Stimulated activated CD4-positive, alpha-beta T cell treated with anti-CD3 and anti-CD28 coated beads, Interleukin-4, amount 100 ng/mL, for 48 hours (primary cell): Measurements from ENCODE around the gene ADAMTS17.

Experiments
- DNase-seq, 2 donors: peaks; one replicate each; pipeline ENCODE4 v3.0.0-alpha.2; 2020; ENCODE audit warnings: low read depth in 2 of 2

ADAMTS17 gene

DNA sequence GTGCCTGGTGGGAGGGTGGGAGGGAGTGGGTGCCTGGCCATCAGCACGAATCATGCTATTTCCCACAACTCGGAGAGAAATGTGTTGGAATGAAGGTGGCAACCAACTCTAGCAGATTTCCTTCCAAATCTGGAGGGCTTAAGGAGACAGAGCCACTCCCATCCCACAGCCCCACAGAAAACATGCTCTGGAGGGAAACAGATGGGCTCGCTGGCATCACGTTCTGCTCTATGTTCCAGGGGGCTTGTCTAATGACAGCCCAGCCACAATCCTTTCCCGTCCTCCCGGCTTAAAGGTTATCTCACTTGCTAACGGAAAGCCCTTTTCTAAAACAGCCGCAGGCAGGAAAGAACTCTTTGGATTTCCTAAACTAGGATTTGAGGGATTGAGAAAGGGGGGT lies 65.3 kb downstream of the ADAMTS17 start:
- no peak for DNase-seq

DNA sequence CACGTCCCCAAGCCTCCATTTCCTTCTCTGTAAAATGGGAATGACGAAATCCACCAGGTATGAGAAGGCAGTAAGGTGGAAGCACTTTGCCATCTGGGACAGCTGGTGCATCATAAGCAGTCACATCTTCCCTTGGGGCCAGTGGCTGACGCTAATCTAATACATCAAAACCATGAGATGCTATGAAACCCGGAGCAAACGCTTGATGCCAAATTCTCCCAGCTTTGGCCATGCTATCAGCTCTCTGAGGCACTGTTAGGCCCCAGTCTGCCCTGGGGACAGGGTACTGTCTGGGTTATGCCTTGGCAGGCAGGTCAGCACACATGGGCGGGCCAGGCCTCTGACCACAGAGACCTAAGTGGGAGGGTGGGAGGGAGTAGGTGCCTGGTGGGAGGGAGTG lies 66.1 kb downstream of the ADAMTS17 start:
- no peak for DNase-seq

DNA sequence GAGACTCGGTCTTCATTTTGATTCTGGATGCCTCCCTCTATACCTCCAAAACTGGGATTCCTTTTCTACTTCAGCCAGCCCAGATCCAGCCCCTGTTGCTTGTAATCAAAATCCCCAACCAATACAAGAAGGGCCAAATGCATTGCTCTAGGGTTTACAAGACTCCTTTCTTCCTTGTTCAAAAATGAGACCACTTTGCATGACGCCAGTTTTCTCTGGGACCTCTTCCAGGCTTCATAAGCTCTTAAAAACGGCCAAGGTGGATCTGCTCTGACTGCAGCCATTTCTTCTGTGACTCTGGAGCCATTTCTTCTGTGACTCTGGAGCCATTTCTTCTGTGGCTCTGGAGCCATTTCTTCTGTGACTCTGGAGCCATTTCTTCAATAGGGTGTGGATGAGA lies 71.9 kb downstream of the ADAMTS17 start:
- DNase-seq: no peak

DNA sequence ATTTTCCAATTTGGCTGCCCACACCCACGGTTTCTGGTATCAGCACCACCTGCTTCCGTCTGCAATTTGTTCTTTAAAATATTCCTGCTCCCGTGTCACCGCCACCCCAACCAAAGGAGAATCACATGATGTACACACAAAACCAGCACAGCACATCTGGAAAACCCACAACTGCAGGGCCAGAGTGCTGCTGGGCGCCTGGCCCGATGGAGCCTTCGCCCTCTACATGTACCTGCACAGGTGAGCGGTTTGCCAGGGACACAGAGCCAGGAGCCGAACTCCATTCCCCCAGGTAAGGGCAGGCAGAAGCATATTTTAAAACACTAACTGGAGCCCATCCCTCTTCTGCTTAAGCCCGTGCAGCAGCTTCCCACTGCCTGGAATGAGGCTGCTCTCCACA lies 75.6 kb downstream of the ADAMTS17 start:
- no peak for DNase-seq

DNA sequence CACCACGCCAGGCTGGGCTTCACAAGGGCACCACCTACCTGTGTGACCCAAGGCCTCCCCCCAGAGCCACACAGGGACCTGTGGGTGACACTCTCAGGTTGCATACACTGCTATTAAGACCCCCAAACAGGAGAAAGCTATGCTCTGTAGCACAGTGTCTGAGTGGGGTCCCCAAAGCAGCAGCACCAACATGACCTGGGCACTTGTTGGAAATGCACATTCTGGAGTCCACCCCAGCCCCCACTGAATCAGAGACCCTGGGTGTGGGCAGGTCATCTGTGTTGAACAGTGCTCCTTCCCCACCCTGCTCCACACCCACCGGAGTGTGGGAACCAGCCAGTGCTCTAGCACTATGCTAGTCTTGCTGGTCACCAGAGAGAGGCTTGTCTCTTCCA lies 76.1 kb downstream of the ADAMTS17 start:
- DNase-seq: no peak

DNA sequence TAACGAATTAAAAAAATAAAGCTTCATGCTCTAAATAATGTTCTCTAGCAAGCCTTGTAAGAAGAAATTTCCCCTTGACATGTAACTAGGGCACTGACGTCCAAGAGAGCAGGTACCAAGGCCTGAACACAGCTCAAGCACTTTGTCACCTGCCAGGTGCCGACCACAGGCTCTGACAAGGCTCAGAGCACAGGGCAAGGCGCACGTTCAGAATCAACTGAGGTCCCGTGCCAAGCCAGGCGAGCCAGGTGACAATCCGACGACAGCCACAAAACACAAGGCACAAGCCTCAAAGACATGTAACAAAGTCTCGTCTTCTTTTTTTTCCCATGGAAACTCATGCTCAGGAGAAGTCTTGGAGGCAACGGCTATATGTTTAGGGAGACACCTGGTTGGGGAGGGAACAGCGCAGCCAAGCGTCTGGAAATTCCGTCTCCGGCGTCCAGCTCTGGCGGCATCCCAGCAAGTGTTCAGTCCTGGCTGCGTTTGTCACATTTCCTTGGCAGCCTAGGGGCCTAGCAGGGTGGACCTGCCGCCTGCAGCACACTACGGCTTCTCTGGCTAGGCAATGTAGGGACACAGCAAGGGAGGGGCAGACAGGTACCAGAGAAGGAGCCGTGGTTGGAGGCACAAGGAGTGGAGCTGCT lies 76.7 kb downstream of the ADAMTS17 start:
- DNase-seq: no peak

DNA sequence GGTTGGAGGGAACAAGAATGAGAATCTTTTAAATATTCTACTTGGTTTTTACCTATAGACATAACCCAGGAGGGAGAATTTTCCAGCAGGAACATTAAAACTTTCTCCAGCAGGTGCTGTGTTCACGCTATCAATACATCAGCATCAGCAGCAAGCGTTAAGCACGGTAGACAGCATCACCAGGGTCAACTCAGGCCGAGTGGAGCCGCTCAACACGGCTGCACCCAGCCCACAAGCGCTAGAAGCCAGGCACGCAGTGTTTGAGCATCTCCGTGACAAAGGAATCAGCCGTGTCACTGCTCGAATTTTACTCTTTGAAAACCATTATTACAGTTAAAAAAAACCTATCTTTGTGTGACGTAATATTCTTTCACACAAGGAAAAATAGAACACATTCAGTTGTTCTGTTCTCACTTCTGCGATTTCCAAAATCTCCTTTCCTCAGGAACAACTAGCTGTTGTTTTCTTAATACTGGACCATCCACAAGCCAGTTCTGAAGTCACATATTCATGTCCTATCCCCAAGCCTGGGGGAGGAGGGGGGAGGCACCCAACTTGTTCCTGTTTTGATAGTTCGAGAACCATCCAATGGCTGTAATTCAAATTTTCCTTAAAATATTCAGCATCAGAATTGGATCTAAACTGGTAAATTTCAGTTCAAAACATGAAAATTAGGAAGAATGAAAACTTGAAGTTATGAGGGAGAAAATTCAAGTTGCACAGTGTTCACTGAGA lies 77.9 kb downstream of the ADAMTS17 start:
- DNase-seq: no peak

DNA sequence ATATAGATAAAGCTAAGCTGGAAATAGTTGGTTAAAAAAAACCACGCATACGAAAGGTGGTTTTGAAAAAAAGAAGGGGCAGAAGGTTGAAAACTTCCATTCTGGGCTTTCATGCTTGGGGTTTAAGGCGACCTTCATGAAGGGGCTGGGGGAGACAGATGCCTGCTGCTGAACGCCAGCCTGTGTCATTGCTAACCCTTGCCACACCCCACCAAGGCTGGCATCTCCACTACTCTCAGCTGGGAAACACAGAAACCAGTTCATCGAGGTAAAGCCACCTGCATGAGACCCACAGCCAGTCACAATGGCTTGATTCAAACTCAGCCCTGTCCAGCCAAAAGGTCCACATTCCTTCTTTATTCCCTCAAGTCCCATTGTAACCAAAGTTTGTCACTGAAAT lies 78.7 kb downstream of the ADAMTS17 start:
- DNase-seq: no peak

DNA sequence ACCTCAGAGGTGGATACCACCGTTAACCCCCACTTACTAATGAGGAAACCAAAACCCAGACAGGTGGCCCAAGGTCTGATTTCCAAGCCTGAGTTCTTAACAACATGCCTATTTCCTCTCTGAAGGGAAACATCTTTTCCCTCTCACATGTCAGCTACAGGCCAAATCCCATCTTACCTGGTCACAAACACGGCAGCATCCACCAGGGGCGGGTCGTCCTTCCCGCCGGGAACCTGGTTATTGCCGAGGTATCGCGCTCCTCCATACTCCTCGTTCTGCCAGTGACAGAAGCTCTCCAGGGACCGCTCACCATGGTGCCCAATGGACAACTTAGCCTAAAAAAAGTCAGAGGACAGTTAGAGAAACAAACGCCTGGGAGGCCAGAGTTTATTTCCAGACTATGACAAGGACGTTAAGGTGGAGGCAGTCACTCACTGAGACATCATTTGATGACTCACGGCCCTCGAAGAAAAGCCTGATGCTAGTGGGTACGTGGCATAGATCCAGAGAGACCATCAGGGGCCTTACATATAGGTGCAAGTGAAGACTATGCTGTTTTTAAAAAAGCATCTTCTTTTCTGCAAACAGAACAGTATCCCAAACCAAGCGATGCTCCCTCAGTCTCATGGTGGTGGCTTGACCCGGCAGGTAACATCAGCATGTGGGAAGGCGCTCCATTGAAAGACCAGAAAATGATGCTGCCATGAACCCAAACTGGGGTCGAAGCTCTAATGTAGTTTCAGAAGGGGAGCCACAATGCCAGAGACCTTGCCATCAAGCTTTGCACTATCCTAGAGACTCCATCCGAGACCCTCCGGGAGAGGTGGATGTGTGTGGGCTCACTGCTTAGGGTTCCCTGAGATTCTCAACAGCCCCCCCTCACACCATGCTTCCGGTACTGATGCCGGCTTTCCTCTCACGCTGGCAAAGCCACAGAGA lies 80.2 kb downstream of the ADAMTS17 start:
- DNase-seq: no peak

DNA sequence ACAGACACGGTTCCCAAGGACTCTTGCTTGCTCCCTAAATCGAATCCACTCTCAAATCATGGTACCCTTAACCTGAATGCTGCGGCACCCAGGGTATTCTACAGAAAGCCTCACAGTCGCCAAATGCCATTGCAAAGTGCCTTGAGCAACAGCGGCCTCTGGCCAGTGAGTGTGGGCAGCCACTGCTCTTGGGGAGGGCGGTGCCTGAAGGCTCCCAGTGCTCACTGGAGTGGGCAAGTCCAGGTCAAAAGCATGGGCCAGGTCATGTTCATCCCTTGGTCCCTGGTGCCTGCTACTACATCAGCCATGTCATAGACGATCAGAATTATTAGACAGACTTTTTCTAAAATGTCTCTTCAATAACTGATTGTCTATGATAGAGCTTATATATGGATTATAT lies 82.5 kb downstream of the ADAMTS17 start:
- no peak for DNase-seq

DNA sequence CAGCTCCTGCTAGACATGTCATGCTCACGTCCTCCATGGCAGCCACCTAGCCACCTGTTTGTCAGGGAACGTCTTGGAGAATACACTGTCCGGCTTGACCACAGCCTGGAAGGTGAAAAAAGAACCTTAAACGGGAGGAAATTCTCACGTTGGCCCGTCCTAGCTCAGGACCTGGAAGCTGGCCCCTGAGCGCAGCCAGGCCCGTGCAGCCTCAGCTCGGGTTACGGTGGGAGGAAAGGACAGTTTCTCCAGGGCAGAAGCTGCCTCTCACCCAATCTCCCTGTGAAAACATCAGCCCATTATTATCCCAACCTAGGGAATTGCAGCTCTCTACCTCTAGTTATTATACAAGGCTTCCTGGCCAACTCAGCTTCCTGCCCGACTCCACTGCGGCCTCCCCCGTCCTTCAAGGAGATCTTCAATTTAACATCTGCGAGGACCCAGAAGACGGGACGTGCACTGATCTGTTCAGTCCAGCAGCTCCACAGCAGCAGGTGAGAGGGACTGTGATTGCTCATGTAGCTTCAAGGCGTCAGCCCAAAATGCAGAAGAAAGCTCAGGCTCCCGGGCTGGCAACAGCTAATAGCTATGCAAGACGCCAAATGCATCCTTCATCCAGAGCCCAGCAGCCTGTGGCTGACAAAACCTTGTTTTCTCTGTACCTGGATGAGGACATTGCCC lies 84.7 kb downstream of the ADAMTS17 start:
- no peak for DNase-seq

DNA sequence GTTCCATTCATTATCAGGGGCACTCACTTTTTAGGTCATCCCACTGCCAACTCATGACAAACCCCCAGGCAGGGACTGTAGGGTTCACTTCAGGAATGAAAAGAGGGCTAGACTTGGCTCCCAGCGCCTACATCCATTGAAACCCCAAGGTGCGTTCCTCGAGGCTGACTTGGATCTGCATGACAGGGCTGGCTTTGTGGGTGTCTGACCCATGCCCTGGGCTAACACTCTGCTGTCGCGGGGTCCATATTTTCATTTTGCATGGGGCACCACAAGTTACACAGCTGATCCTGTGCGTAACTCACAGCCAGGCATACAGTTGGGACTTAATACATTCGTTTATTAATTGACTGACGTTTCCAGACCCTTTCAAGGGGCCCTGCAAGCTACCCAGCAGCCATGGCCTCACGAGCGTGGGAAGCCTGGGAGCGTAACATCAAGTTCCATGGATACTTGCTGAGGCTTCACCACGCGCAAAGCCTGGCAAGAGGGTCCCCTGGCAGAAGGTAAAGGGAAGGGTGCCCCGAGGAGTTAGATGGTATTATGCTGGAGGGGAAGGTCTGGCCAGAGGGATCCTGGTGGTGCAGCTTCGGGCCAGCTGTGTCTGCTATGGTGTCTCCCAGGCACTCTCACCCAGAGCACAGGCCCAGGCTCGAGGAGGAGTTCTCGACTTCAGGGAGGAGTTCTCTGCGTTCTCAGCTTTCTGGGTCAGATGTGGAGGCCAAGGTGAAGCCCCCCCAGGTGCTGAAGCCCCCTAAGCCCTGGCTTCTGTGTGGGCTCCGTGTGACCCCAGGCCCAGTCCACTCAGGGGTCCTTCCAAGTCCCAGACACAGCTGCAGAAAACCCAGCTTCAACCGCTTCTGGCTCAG lies 85.4 kb downstream of the ADAMTS17 start:
- DNase-seq: no peak

DNA sequence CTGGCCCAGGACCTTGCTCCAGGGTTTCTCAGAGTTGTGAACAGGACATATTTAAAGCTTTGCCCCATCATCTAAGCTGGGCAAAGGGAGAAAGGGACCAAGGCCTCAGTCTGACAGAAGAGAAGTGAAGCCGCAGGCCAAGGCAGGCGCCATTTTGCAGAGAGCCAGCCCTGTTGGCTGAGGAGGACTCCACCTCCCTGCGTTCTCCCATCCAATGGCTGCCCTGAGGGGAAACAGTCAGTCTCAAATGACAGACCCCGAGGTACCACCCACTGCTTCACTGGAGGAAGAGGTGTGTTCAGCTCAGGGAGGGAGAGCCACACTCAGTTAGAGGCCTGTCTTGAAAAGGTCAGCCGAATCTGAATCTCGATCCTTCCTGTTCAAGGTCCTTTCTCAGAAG lies 86.1 kb downstream of the ADAMTS17 start:
- DNase-seq: no peak

DNA sequence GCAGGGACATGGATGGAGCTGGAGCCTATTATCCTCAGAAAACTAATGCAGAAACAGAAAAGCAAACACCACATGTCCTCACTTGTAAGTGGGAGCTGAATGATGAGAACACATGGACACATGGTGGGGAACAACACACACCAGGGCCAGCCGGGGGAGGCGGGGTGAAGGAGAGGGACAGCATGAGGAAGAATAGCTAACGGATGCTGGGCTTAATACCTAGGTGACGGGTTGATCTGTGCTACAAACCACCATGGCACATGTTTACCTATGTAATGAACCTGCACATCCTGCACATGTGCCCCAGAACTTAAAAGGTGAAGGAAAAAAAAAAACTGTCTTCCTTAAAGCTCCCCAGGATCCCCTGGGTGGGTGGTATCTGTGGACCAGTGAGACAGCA lies 87.1 kb downstream of the ADAMTS17 start:
- DNase-seq: no peak

DNA sequence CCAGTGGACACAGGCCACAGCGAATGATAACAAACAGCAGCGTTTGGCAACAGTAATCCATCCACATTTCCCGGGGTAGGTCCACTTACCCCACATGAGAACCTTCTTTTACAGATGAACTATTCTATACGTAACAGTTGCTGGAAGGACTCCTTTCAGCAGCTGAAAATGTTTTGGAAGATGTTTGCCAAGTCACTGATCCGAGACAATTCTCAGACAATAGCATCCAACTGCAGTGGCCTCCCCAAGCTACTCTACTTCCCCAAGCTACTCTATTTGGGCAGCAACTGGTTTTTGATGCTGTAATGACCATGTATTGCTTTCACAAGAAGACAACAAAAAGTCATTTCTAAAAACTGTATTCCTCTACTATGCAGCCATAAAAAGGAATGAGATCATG lies 87.5 kb downstream of the ADAMTS17 start:
- DNase-seq: no peak

DNA sequence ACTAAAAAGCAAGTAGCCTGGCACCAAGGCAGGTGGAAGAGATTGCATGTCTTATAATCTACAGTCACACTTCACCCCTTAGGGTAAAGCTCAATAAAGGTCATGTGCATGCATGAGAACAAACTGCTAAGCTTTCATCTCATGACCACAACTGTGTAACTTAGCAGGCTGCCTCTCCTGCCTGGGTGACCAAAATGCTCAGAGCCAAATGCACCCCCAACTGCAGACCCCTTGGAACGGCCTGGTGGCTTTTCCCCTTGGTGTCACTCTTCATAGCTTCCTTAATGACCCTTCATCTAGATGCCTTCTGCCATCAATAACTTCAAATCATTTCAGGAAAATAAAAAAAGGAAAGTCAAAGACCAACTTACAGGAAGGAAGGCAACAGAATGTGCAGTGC lies 88.1 kb downstream of the ADAMTS17 start:
- DNase-seq: no peak

DNA sequence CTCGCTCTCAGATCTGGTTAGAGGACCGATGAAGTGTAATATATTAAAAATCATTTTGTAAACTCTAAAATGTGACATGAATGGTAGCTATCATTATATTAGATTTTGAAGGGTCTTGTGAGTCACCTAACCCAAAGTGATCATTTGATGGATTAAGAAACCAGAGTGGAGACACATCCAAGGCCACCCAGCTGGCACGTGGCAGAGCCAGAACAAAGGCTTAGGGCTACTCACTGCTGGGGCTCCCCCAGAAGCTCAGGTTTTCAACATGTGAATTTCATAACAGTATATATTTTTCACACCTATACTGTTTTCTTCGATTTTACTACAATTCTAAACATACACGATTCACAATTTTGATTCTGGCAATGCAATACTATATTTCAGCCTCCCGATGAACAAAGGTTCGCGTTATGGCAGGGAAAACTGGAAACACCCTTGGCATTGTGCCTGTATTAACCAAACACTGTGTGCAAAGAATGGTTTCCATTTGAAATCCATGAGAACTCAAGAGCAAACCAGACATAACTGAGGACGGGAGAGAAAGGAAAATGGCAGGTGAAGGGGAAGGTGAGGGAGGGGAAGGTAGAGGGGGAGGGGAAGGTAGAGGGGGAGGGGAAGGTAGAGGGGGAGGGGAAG lies 88.9 kb downstream of the ADAMTS17 start:
- no peak for DNase-seq

DNA sequence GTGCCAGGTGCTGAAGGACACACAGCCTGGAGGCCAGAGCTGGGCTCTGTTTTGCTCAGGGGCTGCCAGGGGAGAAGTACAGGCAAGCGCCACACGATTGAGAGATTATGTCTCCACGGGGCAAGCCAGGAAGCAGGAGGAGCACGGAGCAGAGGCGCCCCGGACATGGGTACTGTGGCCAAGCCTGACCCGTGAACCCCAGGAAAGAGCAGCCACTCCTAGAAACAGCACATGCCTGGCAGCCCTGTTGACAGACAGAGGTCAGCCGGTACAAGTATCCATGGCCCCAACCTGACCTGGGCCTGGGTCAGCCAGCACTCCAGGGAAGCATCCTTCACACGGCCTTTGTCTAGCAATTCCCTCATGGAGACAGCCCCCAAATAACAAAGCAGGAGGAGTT lies 89.4 kb downstream of the ADAMTS17 start:
- DNase-seq: no peak

DNA sequence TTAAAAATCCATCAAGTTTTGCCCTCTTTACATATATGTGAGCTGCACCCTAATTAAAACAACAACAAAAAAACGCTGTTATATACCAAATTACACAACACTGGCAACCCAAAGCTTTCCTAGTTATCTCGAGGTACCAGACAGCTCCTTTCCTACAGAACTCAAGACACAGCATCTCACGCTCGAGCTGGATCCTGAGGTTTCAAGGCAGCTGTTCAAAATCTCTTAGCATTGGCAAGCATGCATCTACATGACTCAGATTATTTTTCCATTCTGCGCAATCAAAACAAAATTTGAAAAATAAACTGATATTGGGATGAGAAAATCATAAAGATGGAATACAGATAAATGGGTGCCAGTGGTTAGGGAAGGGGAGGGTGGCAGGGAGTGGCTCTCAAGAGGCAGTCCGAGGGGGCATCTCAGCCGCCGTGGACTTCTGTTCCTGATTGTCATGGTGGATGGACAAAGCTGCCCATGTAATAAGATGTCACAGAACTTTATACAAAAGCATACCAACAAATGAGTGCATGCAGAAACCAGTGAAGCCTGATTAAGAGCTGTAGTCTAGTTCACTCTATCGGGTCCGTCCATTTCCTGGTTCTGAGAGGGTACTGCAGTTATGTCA lies 91.5 kb downstream of the ADAMTS17 start:
- no peak for DNase-seq
